Keratinocyte (primary cell): Measurements from ENCODE around the gene GFRA4. TPM values are rescaled to one million over a fixed set of nuclear protein-coding genes. Genes with fewer than 3 reads are reported as not detected.

ENCODE experiments used
- DNase-seq: peaks from one replicate; pipeline ENCODE4 v3.0.0-alpha.2; 2011; ENCODE audit warnings: low read depth, missing footprints, low spot score
- FAIRE-seq: peaks from 2 replicates; lab custom pipeline; 2011; peaks lifted over from hg19 to GRCh38; lab: Jason Lieb, UNC
- H2AFZ ChIP-seq: 2 replicates; pipeline ENCODE4 v1.6.0; 2012; ENCODE audit warnings: low read length, control low read depth, inconsistent platforms; ENCODE audit not compliant: control insufficient read depth
- H3K27ac ChIP-seq: 2 replicates; pipeline ENCODE4 v1.5.1; 2011; ENCODE audit warnings: low read length; ENCODE audit not compliant: control insufficient read depth, insufficient read depth
- H3K27me3 ChIP-seq: 3 replicates; pipeline ENCODE4 v1.6.0; 2011; ENCODE audit warnings: low read length; ENCODE audit not compliant: control insufficient read depth, insufficient read depth; ENCODE audit errors: extremely low read depth
- H3K36me3 ChIP-seq, 2 experiments: 2 replicates in 1 of 2; 3 replicates in 1 of 2; pipeline ENCODE4 v1.5.1; 2011; ENCODE audit warnings: low read length in 2 of 2, mild to moderate bottlenecking in 1 of 2; ENCODE audit not compliant: control insufficient read depth in 2 of 2, insufficient read depth in 2 of 2; ENCODE audit errors: extremely low read depth in 1 of 2
- H3K4me1 ChIP-seq: 3 replicates; pipeline ENCODE4 v1.5.1; 2011; ENCODE audit warnings: low read length; ENCODE audit not compliant: control insufficient read depth, insufficient read depth; ENCODE audit errors: extremely low read depth
- H3K4me2 ChIP-seq: 3 replicates; pipeline ENCODE4 v1.6.0; 2011; ENCODE audit warnings: low read depth, low read length; ENCODE audit not compliant: control insufficient read depth, insufficient read depth; ENCODE audit errors: extremely low read depth
- H3K4me3 ChIP-seq, 3 experiments: fragments of 200-600 bp in 1 of 3; sonication (generic) in 1 of 3; 2 replicates in 2 of 3; 3 replicates in 1 of 3; pipeline ENCODE4 v1.5.1; 2011 to 2016; ENCODE audit warnings: low read length in 3 of 3, mild to moderate bottlenecking in 3 of 3, control low read depth in 2 of 3, inconsistent platforms in 1 of 3, low read depth in 1 of 3, mixed read lengths in 1 of 3, mixed run types in 1 of 3, moderate library complexity in 1 of 3; ENCODE audit not compliant: control insufficient read depth in 2 of 3, insufficient read depth in 2 of 3; ENCODE audit errors: extremely low read depth in 1 of 3
- H3K79me2 ChIP-seq: 2 replicates; pipeline ENCODE4 v1.6.0; 2012; ENCODE audit warnings: low read length; ENCODE audit not compliant: control insufficient read depth, insufficient read depth
- H3K9ac ChIP-seq: 3 replicates; pipeline ENCODE4 v1.6.0; 2011; ENCODE audit warnings: low read length; ENCODE audit not compliant: control insufficient read depth, insufficient read depth; ENCODE audit errors: extremely low read depth
- H3K9me1 ChIP-seq: 3 replicates; pipeline ENCODE4 v1.6.0; 2011; ENCODE audit warnings: low read length; ENCODE audit not compliant: control insufficient read depth, insufficient read depth; ENCODE audit errors: extremely low read depth
- H3K9me3 ChIP-seq: 2 replicates; pipeline ENCODE4 v1.5.1; 2012; ENCODE audit warnings: low read depth, low read length; ENCODE audit not compliant: control insufficient read depth
- H4K20me1 ChIP-seq: 3 replicates; pipeline ENCODE4 v1.6.0; 2011; ENCODE audit warnings: low read length; ENCODE audit not compliant: control insufficient read depth, insufficient read depth; ENCODE audit errors: extremely low read depth
- EZH2 ChIP-seq: IDR thresholded peaks from one replicate; pipeline ENCODE4 v1.6.1; 2012; ENCODE audit warnings: inconsistent platforms, mild to moderate bottlenecking, low read length, moderate library complexity
- dilution Hi-C: fragments of 300-500 bp; cut with MboI; formaldehyde crosslinking; loops from one replicate; pipeline ENCODE4 v1.7.0; 2020; ENCODE audit warnings: low sequenced_read_pairs; ENCODE audit not compliant: extremely low pct_ligation_motif_present
- polyA plus RNA-seq, 5 experiments: library from polyadenylated mRNA; depleted of rRNA in 3 of 5; stranded (reverse) in 3 of 5; stranded (forward) in 1 of 5; unstranded in 1 of 5; fragments of >200 nt; gene quantifications; 1 replicate in 1 of 5; 2 replicates in 3 of 5; 3 replicates in 1 of 5; pipeline versions ENCODE4 v1.2.1 to v1.2.3, GENCODE V29; 2011 to 2012; ENCODE audit warnings: missing spikeins in 2 of 5, low read depth in 1 of 5, low replicate concordance in 1 of 5
- TF ChIP-seq, protein P1 (sequence below), 3 experiments: IDR thresholded peaks in 1 of 3; conservative IDR thresholded peaks in 1 of 3; optimal IDR thresholded peaks in 1 of 3; 2 replicates in 2 of 3; 3 replicates in 1 of 3; pipeline versions ENCODE3 to v1.5.1; 2011; ENCODE audit warnings: low read length in 3 of 3, mild to moderate bottlenecking in 3 of 3, moderate library complexity in 2 of 3, control low read depth in 1 of 3, inconsistent platforms in 1 of 3; ENCODE audit not compliant: insufficient read depth in 2 of 3; ENCODE audit errors: extremely low read depth in 1 of 3

GFRA4 gene
- polyA plus RNA-seq, 1 donor (not counting 4 experiments of a cell fraction or from before 2014, with no cell fraction given) = not detected

DNA sequence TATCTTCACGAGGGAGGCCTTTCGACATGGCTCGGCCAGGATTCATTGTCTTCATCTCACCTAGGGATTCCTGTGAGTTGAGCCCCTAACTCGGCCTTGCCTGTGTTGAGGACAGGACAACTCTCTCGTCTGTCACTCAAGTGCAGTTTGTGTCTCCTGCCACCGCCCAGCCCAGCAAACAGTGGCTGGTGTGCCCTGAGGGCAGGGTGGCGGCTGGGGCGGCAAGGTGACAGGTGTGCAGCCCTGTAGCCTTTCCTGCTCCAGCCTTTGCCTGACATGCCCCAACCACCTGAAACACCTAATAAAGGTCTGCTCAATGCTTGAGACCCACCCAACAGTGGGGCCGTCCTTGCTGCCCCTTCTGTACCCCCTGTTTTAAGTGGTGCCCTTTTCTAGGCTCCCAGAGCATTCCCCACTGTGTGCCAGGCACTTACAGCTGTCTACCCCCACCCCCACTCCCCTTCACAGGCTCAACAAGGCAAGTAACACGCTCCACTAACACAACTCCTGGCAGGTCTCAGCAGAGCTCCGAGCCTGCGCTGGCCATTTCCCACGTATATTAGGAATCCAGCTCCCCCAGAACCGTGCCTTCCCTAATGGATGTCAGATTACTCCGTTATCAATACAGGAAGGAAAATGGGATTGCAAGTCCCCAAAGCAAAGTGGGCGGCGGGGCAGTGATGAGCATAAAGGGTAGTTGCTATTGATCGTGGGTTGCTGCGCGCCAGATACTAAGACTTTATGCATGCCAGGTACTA, 17.7 kb downstream of the GFRA4 start:
- Histone ChIP-seq H3K9me1 (no peaks in the 10 kb centered on the region), H3K4me2 (no peak overlapping the region), H3K4me3 (no peak overlapping the region), H3K27ac (no peak overlapping the region), H3K36me3 (peaks cover 0 to 4% of the 10 kb centered on the region in 2 experiments), H4K20me1 (no peaks in the 10 kb centered on the region), H3K4me1 (no peaks in the 10 kb centered on the region), H3K9ac (no peak overlapping the region), H3K79me2 (no peaks in the 10 kb centered on the region), H2AFZ (no peak overlapping the region), H3K27me3 (no peaks in the 10 kb centered on the region), H3K9me3 (no peaks in the 10 kb centered on the region)
- TF ChIP-seq, protein P1, sequence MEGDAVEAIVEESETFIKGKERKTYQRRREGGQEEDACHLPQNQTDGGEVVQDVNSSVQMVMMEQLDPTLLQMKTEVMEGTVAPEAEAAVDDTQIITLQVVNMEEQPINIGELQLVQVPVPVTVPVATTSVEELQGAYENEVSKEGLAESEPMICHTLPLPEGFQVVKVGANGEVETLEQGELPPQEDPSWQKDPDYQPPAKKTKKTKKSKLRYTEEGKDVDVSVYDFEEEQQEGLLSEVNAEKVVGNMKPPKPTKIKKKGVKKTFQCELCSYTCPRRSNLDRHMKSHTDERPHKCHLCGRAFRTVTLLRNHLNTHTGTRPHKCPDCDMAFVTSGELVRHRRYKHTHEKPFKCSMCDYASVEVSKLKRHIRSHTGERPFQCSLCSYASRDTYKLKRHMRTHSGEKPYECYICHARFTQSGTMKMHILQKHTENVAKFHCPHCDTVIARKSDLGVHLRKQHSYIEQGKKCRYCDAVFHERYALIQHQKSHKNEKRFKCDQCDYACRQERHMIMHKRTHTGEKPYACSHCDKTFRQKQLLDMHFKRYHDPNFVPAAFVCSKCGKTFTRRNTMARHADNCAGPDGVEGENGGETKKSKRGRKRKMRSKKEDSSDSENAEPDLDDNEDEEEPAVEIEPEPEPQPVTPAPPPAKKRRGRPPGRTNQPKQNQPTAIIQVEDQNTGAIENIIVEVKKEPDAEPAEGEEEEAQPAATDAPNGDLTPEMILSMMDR (optimal IDR thresholded peaks at IDR 0.05 in 1 of 3, IDR thresholded peaks at IDR 0.05 in 1 of 3, conservative IDR thresholded peaks at IDR 0.05 in 1 of 3; ENCODE audit: extremely low read depth in 1 of 3, insufficient read depth in 2 of 3, low read length in 3 of 3) = no peak
- TF ChIP-seq EZH2 = no peak
- dilution Hi-C loops = no loop called here
- DNase-seq (no peak), FAIRE-seq (no peak)

DNA sequence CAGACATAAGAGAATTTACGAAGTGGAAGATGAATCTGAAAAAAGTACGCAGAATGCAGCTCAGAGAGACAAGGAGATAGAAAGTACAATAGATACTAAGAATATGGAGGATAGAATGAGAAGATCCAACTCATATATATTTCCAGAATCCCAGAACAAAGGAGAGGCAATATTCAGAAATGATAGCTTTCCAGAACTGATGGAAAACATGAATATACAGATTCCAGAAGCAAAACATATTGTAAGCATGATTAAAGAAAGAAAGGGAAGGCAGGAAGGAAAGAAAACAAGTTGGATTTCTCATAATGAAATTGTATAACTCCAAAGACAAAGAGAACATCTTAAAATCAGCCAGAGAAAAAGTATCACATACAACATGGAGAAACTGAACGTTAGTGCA, 22.9 kb downstream of the GFRA4 start:
- Histone ChIP-seq H3K9me1 (no peaks in the 10 kb centered on the region), H3K9me3 (no peaks in the 10 kb centered on the region), H2AFZ (no peak overlapping the region), H3K4me3 (no peak overlapping the region), H3K4me2 (no peak overlapping the region), H3K9ac (no peak overlapping the region), H3K4me1 (no peaks in the 10 kb centered on the region), H3K27me3 (no peaks in the 10 kb centered on the region), H3K27ac (no peak overlapping the region), H3K36me3 (peaks cover 0 to 5% of the 10 kb centered on the region in 2 experiments), H4K20me1 (no peaks in the 10 kb centered on the region), H3K79me2 (no peaks in the 10 kb centered on the region)
- FAIRE-seq = no peak
- no peak for DNase-seq
- TF ChIP-seq, protein P1 (optimal IDR thresholded peaks at IDR 0.05 in 1 of 3, IDR thresholded peaks at IDR 0.05 in 1 of 3, conservative IDR thresholded peaks at IDR 0.05 in 1 of 3; ENCODE audit: extremely low read depth in 1 of 3, insufficient read depth in 2 of 3, low read length in 3 of 3) = no peak
- TF ChIP-seq EZH2 = no peak
- dilution Hi-C loops = no loop called here
